Inflammatory macrophage (primary cell): ENCODE results near the gene PYGL.
A peak's percentile ranks its signal among the peaks of the same experiment; 100 is the strongest.
"Not testable (repeated sequence)": the region's sequence is repeated elsewhere in the genome, so short reads cannot be mapped to it uniquely, and the experiment has no call there.

Experiments
- DNase-seq, 2 donors: peaks; one replicate each; pipeline ENCODE4 v3.0.0-alpha.2; 2020 to 2022
- total RNA-seq, 18 experiments: gene quantifications; one replicate each; lab custom pipeline; 2026; ENCODE audit warnings: mixed read lengths in 6 of 18, inconsistent platforms in 2 of 18; lab: John Stamatoyannopoulos, UW

Gene PYGL
- total RNA-seq, result 60.7 to 232 (median 155) reads per million in 18 experiments

DNA sequence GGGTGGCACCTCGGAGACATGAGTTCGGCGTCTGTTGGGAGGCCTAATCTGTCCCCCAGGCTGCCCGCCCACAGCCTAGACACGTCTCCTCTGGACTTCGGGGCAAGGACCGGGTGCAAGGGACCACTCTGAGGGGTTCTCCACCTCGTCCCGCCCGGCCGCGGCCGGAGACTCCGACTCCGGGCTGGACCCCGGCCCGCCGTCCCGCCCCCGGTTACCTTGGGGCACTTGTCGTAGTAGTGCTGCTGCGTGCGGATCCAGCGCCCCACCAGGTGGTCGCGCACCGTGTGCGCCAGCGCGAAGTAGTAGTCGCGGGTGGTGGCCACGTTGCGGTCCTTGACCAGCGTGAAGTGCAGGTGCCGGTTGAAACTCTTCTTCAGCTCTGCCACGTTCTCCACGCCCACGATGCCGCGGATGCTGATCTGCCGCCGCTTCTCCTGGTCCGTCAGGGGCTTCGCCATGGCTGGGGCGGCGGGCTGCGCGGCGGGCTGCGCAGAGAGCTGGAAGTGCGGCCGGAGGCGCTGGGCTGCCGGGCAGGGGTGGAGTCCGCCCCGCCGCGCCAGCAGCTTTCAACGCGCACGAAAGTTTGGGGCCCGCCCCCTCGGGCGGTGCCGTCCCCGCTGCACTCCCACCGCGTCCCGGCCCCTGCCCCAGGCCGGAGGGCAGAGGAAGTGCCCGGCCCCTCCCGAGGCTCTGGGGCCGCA is at the start of gene PYGL:
PYGL (minus strand) TSS at position 541 of the 704 bp plus-strand sequence; CDS start at position 461, 80 bp downstream.
- DNase-seq, result peak; percentile 79 to 88

DNA sequence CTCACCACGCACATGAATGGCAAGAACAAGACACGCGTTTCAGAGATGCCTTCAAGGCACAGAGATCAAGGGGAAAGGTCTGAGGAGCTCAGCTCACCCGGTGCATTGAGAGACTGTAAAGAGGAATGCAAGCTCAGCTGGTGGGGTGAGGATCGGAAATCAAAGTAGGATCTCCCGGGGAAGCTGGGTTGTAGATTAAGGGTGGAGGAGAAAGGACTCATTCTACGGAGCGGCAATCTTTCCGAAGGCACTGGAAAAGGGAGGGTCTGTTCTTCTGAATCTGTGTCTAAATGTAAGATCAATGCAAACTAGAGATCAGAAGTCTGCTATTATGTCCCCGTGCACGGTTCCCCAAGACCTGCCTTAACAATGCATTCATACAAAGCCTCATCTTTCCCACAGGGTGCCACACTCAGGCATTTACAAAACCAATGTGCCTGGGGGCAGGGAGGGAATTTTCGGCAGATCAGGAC is 41.6 kb upstream of the PYGL start:
- DNase-seq, result no peak

DNA sequence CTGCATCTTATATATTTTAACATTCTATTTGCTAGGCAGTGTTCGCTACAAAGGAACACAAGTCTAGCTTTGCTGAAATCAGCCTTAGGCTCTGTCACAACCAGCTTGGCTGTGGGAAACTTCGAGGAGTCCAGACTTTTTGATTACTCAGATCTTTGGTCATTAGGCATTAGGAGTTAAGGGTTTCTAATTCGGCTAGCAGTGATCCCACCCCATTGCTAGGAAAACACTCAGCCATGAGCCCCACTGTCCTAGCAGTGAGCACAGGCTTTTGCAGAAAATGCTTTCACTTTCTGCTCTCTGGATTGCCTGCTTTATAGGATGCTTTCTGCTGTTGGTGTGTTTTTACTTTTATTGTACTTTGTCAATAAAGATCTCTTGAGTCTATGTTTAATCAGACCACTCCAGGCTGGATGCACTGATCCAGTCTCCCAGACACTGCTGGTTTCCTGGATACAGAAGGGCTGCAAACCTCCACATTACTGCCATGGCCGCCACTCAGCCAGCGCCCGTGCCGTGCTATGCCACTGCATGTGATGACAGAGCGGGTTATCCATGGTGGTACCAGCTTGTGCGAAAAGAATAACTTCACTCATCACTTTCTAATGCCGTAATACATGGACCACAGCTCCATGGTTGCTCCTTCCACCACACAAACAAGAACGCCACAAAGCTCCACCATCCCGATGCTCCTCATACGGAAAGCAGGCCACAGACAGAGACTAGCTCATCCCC is 41.0 kb upstream of the PYGL start:
- no peak for DNase-seq

DNA sequence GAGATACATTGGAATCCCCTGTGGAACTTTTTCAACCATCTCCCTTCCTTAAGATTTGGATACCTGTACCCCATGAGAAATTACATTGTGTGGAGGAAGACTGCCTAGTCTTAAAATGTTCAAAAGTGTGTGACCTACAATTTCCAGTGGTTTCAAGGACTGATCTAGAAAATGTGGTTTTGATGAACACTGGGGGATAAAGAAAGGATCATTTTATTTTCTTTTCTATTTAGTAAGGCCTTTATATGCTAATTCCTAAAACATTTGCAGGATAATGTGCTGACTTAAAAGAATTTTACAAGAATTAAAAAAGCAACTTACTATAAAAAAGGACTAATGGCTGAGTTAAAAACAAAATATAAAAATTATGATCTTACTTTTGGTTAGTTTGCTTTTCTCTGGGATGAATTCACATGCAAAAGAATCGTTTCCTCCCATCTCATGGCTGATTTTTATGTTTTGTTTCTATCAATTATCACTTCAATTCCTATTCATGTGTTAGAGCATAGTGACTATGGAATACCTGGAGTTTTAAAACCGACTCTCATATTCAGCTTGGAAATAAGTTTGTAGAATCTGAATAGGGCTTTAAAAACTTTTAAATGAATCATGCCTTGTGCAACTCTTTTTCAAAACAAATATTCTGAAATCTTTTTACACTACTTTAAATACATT is 39.9 kb upstream of the PYGL start:
- no peak for DNase-seq

DNA sequence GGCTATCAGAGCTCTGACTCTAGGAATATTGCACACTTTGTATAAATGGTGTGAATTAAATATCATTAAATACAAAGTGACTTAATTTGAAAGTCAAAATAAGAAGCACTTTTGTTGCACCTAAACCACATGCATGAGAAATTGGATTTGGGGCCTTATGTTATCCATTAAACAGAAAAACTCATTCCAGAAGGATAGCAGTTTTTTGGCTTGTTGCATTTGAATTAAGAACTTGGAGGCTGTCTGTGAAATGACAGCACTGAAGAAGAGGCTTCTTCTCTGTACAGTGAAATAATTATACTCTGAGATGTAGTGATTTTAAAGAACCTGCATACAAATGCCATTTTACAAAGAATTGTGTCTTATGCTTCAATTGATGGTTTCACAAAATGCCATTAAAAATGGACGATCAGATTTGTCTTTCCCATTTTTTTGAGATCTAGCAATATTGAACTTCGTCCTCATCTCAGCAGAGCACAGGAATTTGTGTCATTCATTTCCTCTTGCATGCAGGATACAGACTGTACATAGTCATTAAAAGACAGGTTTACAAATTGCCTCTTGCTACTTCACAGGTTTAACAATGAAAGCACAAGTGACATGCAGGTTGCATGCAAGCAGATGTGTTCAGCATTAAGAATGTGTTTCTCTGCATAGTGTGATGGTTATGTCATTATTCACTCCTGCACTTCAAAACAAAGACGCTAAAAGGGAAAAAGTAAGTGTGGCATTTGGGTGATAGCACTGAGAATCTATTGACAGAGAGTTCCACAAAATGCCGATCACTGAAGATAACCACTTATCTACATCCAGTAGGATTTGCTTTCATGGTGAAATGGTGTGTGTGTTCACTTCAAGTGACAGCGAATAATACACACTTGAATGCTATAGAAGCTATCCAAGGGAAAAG is 35.9 kb upstream of the PYGL start:
- no peak for DNase-seq

- DNase-seq, result no peak
Observed at GRCh38 chr14:50978888-50979287, 34.6 kb upstream of the PYGL start.

GRCh38 chr14:50978529-50978871 is 34.2 kb upstream of the PYGL start:
- DNase-seq, result no peak

GRCh38 chr14:50977863-50978528 is 33.7 kb upstream of the PYGL start:
- peak in 1 of 2 donors; percentile 13 for DNase-seq

DNA sequence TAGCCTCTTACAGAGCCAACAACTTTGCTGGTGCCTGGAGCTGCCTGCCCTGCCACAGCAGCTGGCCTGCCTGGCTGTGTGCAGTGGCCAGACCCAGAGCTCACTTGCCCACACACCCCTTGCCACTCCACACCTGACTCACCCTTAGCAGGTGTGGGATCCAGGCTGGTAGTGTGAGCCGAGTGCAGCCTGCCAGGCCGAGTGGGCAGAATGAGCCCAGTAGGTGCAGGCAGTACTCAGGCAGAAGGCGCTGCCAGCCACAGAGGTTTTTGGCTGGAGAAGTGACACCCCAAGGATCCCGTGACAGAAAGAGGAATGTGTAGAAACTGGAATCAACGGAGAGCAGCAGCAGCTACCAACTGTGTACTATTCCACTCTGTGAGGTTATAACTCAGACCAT is 29.8 kb upstream of the PYGL start:
- no peak for DNase-seq

DNA sequence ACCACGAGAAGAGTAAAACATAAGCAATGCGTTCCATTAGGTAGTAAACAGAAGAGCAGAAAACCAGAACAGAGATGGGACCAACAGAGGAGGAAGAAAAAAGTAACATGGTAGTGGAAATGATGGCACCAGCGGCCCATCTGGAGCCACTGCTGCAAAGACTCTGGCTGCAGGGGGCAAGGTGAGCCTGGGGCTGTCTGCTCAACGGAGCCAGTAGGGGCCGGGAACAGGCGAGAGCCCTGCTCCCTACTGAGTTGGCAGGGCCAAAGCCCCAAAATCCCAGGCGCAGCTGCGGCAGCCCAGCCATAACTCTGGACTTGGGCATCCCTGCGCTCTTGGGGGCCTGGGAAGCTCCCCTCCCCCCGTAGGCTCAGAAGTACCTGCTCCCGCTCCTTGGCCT is 28.5 kb upstream of the PYGL start:
- DNase-seq, result no peak

- DNase-seq, result no peak
Observed at GRCh38 chr14:50970886-50971781, 26.9 kb upstream of the PYGL start.

DNA sequence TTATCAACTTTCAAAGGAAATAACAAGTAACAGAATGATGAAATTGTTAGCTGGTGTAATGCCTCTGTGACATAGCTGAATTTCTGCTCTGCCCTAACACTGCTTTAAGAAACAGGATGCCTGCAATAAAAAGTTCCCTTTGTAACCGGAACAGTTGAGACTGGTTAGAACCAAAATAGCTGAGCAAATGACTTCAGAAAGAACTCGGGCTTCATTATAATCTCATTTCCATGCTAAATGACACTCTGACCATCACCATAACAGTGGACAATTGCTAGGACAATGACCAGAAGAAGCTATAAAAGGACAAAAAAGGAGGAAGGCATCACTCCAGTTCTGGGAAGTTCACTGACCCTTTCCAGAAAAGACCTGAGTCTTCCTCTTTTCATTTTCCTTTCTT is 23.5 kb upstream of the PYGL start:
- peak; percentile 75 to 91 for DNase-seq

DNA sequence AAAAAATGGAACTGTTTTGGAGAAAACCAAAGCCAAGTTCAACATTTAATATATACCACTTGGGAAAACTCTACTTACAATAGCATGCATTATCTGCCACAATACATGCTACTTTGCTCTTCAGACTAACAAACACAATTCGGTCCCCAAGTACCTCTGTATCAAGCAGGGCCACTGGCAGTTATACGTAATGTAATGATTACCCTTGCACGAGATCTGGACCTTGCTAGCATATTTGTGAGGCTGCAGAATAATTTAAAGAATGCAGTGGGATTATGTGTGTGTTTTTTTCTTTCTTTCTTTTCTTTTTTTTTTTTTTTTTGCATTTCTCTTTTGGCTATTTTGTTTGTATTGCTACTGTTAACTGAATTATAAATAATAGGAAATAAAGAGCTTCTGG is 22.8 kb upstream of the PYGL start:
- no peak for DNase-seq

DNA sequence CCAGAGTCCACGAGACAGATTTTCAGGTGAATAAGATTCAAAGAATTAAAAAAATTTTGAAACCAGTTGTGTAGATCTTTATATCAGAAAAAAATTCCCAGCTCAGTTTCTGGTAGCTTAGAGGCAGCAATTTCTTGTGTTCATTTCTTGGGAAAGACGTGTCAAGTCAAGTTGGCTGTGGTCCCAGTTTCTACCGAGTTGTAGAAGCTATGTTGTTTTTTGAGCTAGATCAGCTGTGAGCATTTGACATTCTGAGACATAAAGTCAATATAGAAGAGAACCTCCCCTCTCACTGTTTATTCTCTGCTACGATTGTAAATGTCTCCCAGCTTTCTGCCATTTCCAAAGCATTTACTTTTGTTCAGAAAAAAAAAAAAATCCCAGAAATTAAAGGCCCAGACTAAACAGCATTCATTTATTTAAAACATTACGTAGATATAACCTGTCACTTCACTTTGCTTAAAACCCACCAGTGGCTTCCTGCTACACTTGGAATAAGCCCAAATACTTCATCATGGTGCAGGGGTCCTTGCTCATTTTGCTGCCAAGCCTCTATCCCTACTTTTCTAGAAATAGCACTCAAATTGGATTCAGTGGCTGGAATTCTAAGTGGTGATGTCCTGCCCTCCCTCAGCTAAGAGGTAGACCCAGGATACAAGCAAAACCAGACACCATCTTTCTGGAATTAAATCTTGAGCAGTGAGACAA is 20.6 kb upstream of the PYGL start:
- no peak for DNase-seq

- no peak for DNase-seq
Observed at GRCh38 chr14:50963919-50964318, 19.6 kb upstream of the PYGL start.

- DNase-seq, result no peak
Observed at GRCh38 chr14:50961605-50962221, 17.4 kb upstream of the PYGL start.

- DNase-seq, result peak; percentile 43 to 58
Observed at GRCh38 chr14:50957296-50957695, 13.0 kb upstream of the PYGL start.

DNA sequence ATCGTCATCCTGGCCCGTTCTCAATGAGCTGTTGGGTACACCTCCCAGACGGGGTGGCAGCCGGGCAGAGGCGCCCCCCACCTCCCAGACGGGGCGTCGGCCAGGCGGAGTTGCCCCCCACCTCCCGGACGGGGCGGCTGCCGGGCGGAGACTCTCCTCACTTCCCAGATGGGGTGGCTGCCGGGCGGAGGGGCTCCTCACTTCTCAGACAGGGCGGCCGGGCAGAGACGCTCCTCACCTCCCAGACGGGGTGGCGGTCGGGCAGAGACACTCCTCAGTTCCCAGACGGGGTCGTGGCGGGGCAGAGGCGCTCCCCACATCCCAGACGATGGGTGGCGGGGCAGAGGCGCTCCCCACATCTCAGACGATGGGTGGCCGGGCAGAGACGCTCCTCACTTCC is 12.1 kb upstream of the PYGL start:
- DNase-seq, result not testable (repeated sequence)

- peak; percentile 86 to 87 for DNase-seq
Observed at GRCh38 chr14:50955373-50956043, 11.2 kb upstream of the PYGL start.
